Neural cell (in vitro differentiated cells): Measurements from ENCODE around the gene PPHLN1. TPM values are rescaled to one million over a fixed set of nuclear protein-coding genes. Genes with fewer than 3 reads are reported as not detected.

Experiments used
- H2AFZ ChIP-seq: fragments of 200-600, 300-800 bp; sonication (generic), shearing (Covaris generic); 2 replicates; pipeline ENCODE4 v1.6.0; 2014; ENCODE audit warnings: low read depth, mild to moderate bottlenecking, antibody characterized with exemption, low read length, moderate library complexity
- H3F3A ChIP-seq: fragments of 200-600 bp; shearing (Covaris generic); 2 replicates; pipeline ENCODE4 v1.6.1; 2016; ENCODE audit warnings: mild to moderate bottlenecking, moderate library complexity, mixed read lengths, antibody characterized with exemption, low read length; ENCODE audit not compliant: insufficient read depth, poor library complexity, severe bottlenecking
- H3K27ac ChIP-seq: fragments of 200-600, 300-800 bp; sonication (generic), shearing (Covaris generic); 2 replicates; pipeline ENCODE4 v1.5.1; 2014; ENCODE audit warnings: mild to moderate bottlenecking, low read length, moderate library complexity
- H3K27me3 ChIP-seq: fragments of 300-800, 200-600 bp; sonication (generic), shearing (Covaris generic); 2 replicates; pipeline ENCODE4 v1.6.0; 2014; ENCODE audit warnings: mild to moderate bottlenecking, low read depth, low read length, moderate library complexity; ENCODE audit not compliant: insufficient read depth
- H3K36me3 ChIP-seq: fragments of 300-800, 200-600 bp; sonication (generic), shearing (Covaris generic); 2 replicates; pipeline ENCODE4 v1.5.1; 2014; ENCODE audit warnings: mild to moderate bottlenecking, antibody characterized with exemption, low read length, moderate library complexity; ENCODE audit not compliant: insufficient read depth
- H3K4me2 ChIP-seq: fragments of 300-800, 200-600 bp; sonication (generic), shearing (Covaris generic); 2 replicates; pipeline ENCODE4 v1.6.0; 2014; ENCODE audit warnings: mild to moderate bottlenecking, low read length
- H3K4me3 ChIP-seq: fragments of 300-800, 200-600 bp; sonication (generic), shearing (Covaris generic); 2 replicates; pipeline ENCODE4 v1.5.1; 2014; ENCODE audit warnings: mild to moderate bottlenecking, low read length, moderate library complexity
- H3K79me2 ChIP-seq: fragments of 200-600 bp; shearing (Covaris generic); replicated peaks from 2 replicates; pipeline ENCODE4 v1.6.0; 2014; ENCODE audit warnings: mild to moderate bottlenecking, low read length, moderate library complexity; ENCODE audit not compliant: insufficient read depth
- H3K9ac ChIP-seq: fragments of 300-800, 200-600 bp; sonication (generic), shearing (Covaris generic); 2 replicates; pipeline ENCODE4 v1.6.1; 2016; ENCODE audit warnings: mild to moderate bottlenecking, low read length, mixed read lengths
- H3K9me2 ChIP-seq: fragments of 200-600 bp; shearing (Covaris generic); 2 replicates; pipeline ENCODE4 v1.6.1; 2016; ENCODE audit warnings: mild to moderate bottlenecking, low read length, mixed read lengths; ENCODE audit not compliant: insufficient read depth
- H3K9me3 ChIP-seq: fragments of 200-600, 300-800 bp; sonication (generic), shearing (Covaris generic); 2 replicates; pipeline ENCODE4 v1.6.1; 2016; ENCODE audit warnings: mild to moderate bottlenecking, mixed run types, low read length, moderate library complexity, mixed read lengths
- H4K20me1 ChIP-seq: fragments of 200-600 bp; shearing (Covaris generic); 2 replicates; pipeline ENCODE4 v1.6.1; 2016; ENCODE audit warnings: mild to moderate bottlenecking, mixed run types; ENCODE audit not compliant: insufficient read depth
- CTCF ChIP-seq: fragments of 450-650 bp; IDR thresholded peaks from 2 replicates; pipeline ENCODE4 v1.5.1; 2014; ENCODE audit warnings: antibody characterized with exemption, mild to moderate bottlenecking, moderate library complexity; ENCODE audit not compliant: poor library complexity, severe bottlenecking
- EP300 ChIP-seq: fragments of 450-650 bp; conservative IDR thresholded peaks from 2 replicates; pipeline ENCODE4 v1.6.1; 2014; ENCODE audit warnings: antibody characterized with exemption, mild to moderate bottlenecking, moderate library complexity; ENCODE audit not compliant: poor library complexity, severe bottlenecking
- EZH2 ChIP-seq: fragments of 200-600, 300-800 bp; shearing (Covaris generic), sonication (generic); IDR thresholded peaks from 2 replicates; pipeline ENCODE4 v1.6.1; 2014; ENCODE audit warnings: antibody characterized with exemption, low read length, borderline replicate concordance, mild to moderate bottlenecking; ENCODE audit not compliant: insufficient read depth, poor library complexity, severe bottlenecking
- MXI1 ChIP-seq: fragments of 450-650 bp; conservative IDR thresholded peaks from 2 replicates; pipeline ENCODE4 v1.6.1; 2014; ENCODE audit warnings: antibody characterized with exemption, mild to moderate bottlenecking; ENCODE audit not compliant: poor library complexity, severe bottlenecking
- POLR2AphosphoS5 ChIP-seq: IDR thresholded peaks from 2 replicates; pipeline ENCODE4 v1.6.1; 2012
- RAD21 ChIP-seq: fragments of 450-650 bp; conservative IDR thresholded peaks from 2 replicates; pipeline ENCODE4 v1.6.1; 2014; ENCODE audit warnings: antibody characterized with exemption, mild to moderate bottlenecking, moderate library complexity
- REST ChIP-seq: IDR thresholded peaks from 2 replicates; pipeline ENCODE4 v1.6.1; 2012; ENCODE audit warnings: borderline replicate concordance
- SMC3 ChIP-seq: fragments of 450-650 bp; conservative IDR thresholded peaks from 2 replicates; pipeline ENCODE4 v1.6.1; 2014; ENCODE audit warnings: antibody characterized with exemption, mild to moderate bottlenecking, moderate library complexity; ENCODE audit not compliant: poor library complexity
- TAF1 ChIP-seq: IDR thresholded peaks from 2 replicates; pipeline ENCODE4 v1.6.1; 2012; ENCODE audit warnings: low read depth
- polyA plus RNA-seq: library from polyadenylated mRNA; depleted of rRNA; stranded (reverse); fragments of >200 nt; gene quantifications from 2 replicates; pipeline ENCODE4 v1.2.3, GENCODE V29; 2014

Gene PPHLN1
- polyA plus RNA-seq, 1 donor from 2014 or later, result 192 TPM

- H2AFZ ChIP-seq, result no peak overlapping the region
- no peak overlapping the region for H3K4me3 ChIP-seq
- no peak overlapping the region for H3K4me2 ChIP-seq
- no peaks in the 10 kb centered on the region for H3K36me3 ChIP-seq
- H3K9ac ChIP-seq, result no peak overlapping the region
- no peaks in the 10 kb centered on the region for H3K9me2 ChIP-seq
- H3K27me3 ChIP-seq, result no peaks in the 10 kb centered on the region
- no peak overlapping the region for H3K27ac ChIP-seq
- H4K20me1 ChIP-seq, result no peaks in the 10 kb centered on the region
- TF ChIP-seq EP300 (no peak), EZH2 (no peak), RAD21 (no peak), REST (no peak), SMC3 (no peak), MXI1 (no peak), TAF1 (no peak), CTCF (no peak), POLR2AphosphoS5 (no peak)
- H3F3A ChIP-seq, result no peaks in the 10 kb centered on the region
- no peaks in the 10 kb centered on the region for H3K79me2 ChIP-seq
- H3K9me3 ChIP-seq, result no peaks in the 10 kb centered on the region
Measured at GRCh38 chr12:42286741-42287140, 39.2 kb upstream of the PPHLN1 start.

GRCh38 chr12:42288544-42288943 is 37.4 kb upstream of the PPHLN1 start:
- Histone ChIP-seq H3K9me3 (no peaks in the 10 kb centered on the region), H3K9ac (no peak overlapping the region), H3K4me2 (no peak overlapping the region), H3K27ac (no peak overlapping the region), H3K79me2 (no peaks in the 10 kb centered on the region), H4K20me1 (no peaks in the 10 kb centered on the region), H3K4me3 (no peak overlapping the region), H3K27me3 (no peaks in the 10 kb centered on the region), H3K9me2 (no peaks in the 10 kb centered on the region), H3F3A (no peaks in the 10 kb centered on the region), H2AFZ (no peak overlapping the region), H3K36me3 (no peaks in the 10 kb centered on the region)
- no peak for TF ChIP-seq SMC3
- no peak for TF ChIP-seq POLR2AphosphoS5
- TF ChIP-seq EP300, result no peak
- no peak for TF ChIP-seq TAF1
- TF ChIP-seq REST, result no peak
- TF ChIP-seq EZH2, result no peak
- no peak for TF ChIP-seq MXI1
- TF ChIP-seq RAD21, result no peak
- no peak for TF ChIP-seq CTCF
